Neural progenitor cell (in vitro differentiated cells): ENCODE data around the gene OLFM1. TPM values are rescaled to one million over a fixed set of nuclear protein-coding genes. Genes with fewer than 3 reads are reported as not detected.
A peak's percentile ranks its signal among the peaks of the same experiment; 100 is the strongest.

Experiments
- DNase-seq: peaks from one replicate; pipeline ENCODE4 v3.0.0-alpha.2; 2016; ENCODE audit warnings: low spot score
- H2AFZ ChIP-seq: fragments of 200-600 bp; sonication (generic); replicated peaks from 2 replicates; pipeline ENCODE4 v1.6.1; 2016; ENCODE audit warnings: antibody characterized with exemption
- H3F3A ChIP-seq: fragments of 200-600 bp; sonication (generic); 2 replicates; pipeline ENCODE4 v1.6.1; 2016; ENCODE audit warnings: antibody characterized with exemption, low read depth
- H3K27ac ChIP-seq: fragments of 200-600 bp; sonication (generic); 2 replicates; pipeline ENCODE4 v1.5.1; 2016; ENCODE audit warnings: mild to moderate bottlenecking
- H3K27me3 ChIP-seq: fragments of 200-600 bp; sonication (generic); 2 replicates; pipeline ENCODE4 v1.6.1; 2016; ENCODE audit warnings: mild to moderate bottlenecking, moderate library complexity
- H3K36me3 ChIP-seq: fragments of 200-600 bp; sonication (generic); 2 replicates; pipeline ENCODE4 v1.5.1; 2016
- H3K4me1 ChIP-seq: fragments of 200-600 bp; sonication (generic); 2 replicates; pipeline ENCODE4 v1.6.1; 2016; ENCODE audit warnings: mixed run types
- H3K4me2 ChIP-seq: fragments of 200-600 bp; sonication (generic); 2 replicates; pipeline ENCODE4 v1.6.1; 2016
- H3K4me3 ChIP-seq: fragments of 200-600 bp; sonication (generic); 2 replicates; pipeline ENCODE4 v1.5.1; 2016
- H3K79me2 ChIP-seq: fragments of 200-600 bp; sonication (generic); 2 replicates; pipeline ENCODE4 v1.6.1; 2016; ENCODE audit warnings: low read depth
- H3K9ac ChIP-seq: fragments of 200-600 bp; sonication (generic); 2 replicates; pipeline ENCODE4 v1.6.1; 2016
- H3K9me3 ChIP-seq: fragments of 200-600 bp; sonication (generic); 2 replicates; pipeline ENCODE4 v1.5.1; 2016; ENCODE audit warnings: low read depth
- H4K20me1 ChIP-seq: fragments of 200-600 bp; sonication (generic); 2 replicates; pipeline ENCODE4 v1.6.1; 2016; ENCODE audit warnings: low read depth
- H3K27ac Mint-ChIP-seq: 3 replicates; pipeline ENCODE4 v1.8.0; 2021; ENCODE audit warnings: mixed read lengths
- H3K27me3 Mint-ChIP-seq: 2 replicates; pipeline ENCODE4 v1.8.0; 2022; ENCODE audit warnings: low read depth, mild to moderate bottlenecking, inconsistent platforms, moderate library complexity, mixed read lengths; ENCODE audit not compliant: insufficient read depth
- H3K36me3 Mint-ChIP-seq: 3 replicates; pipeline ENCODE4 v1.8.0; 2021; ENCODE audit warnings: mixed read lengths
- H3K4me1 Mint-ChIP-seq: 3 replicates; pipeline ENCODE4 v1.8.0; 2021; ENCODE audit warnings: mixed read lengths
- H3K4me3 Mint-ChIP-seq: 3 replicates; pipeline ENCODE4 v1.8.0; 2021; ENCODE audit warnings: mild to moderate bottlenecking, moderate library complexity, mixed read lengths
- H3K9me3 Mint-ChIP-seq: 3 replicates; pipeline ENCODE4 v1.8.0; 2020; ENCODE audit warnings: mixed read lengths
- CTCF ChIP-seq: fragments of 200-600 bp; sonication (generic); IDR thresholded peaks from 2 replicates; pipeline ENCODE4 v1.5.1; 2017; ENCODE audit warnings: antibody characterized with exemption, mild to moderate bottlenecking
- EZH2 ChIP-seq: fragments of 200-600 bp; sonication (generic); IDR thresholded peaks from 2 replicates; pipeline ENCODE4 v1.6.1; 2017; ENCODE audit warnings: antibody characterized with exemption, mild to moderate bottlenecking, moderate library complexity
- EZH2phosphoT487 ChIP-seq: fragments of 200-600 bp; sonication (generic); IDR thresholded peaks from 2 replicates; pipeline ENCODE4 v1.6.1; 2017; ENCODE audit warnings: antibody characterized with exemption
- total RNA-seq: library from RNA; depleted of rRNA; stranded (reverse); fragments of >200 nt; gene quantifications from 2 replicates; pipeline ENCODE4 v1.2.3, GENCODE V29; 2015; ENCODE audit warnings: low replicate concordance

Gene OLFM1
- total RNA-seq, result 4.0 and 6.6 TPM in 2 replicates

GRCh38 chr9:135087489-135087792 lies at the start of gene OLFM1:
OLFM1 (plus strand) TSS chr9:135087668; CDS start chr9:135087990, 322 bp downstream.
- H3K9me3 ChIP-seq, result no peaks in the 10 kb centered on the region
- TF ChIP-seq CTCF, result peak; percentile 83
- TF ChIP-seq EZH2, result no peak
- TF ChIP-seq EZH2phosphoT487, result no peak
- no peaks in the 10 kb centered on the region for H3K79me2 ChIP-seq
- no peak within 1 kb of the TSS for H3K9ac ChIP-seq
- H3K27me3 ChIP-seq, result peaks cover 64% of the 10 kb centered on the region
- peaks cover 5% of the 10 kb centered on the region for H3F3A ChIP-seq
- peaks cover 5% of the 10 kb centered on the region for H3K4me1 ChIP-seq
- Mint-ChIP-seq H3K27me3 (peaks cover 37% of the 10 kb centered on the region), H3K36me3 (peaks cover 5% of the 10 kb centered on the region), H3K4me1 (peaks cover 13% of the 10 kb centered on the region), H3K27ac (no peak within 1 kb of the TSS), H3K9me3 (no peaks in the 10 kb centered on the region), H3K4me3 (peak within 1 kb of the TSS; percentile 77)
- peak within 1 kb of the TSS; percentile 48 for H3K4me3 ChIP-seq
- no peak within 1 kb of the TSS for H3K27ac ChIP-seq
- no peaks in the 10 kb centered on the region for H3K36me3 ChIP-seq
- H2AFZ ChIP-seq, result no peak within 1 kb of the TSS
- H4K20me1 ChIP-seq, result peaks cover 63% of the 10 kb centered on the region
- peak within 1 kb of the TSS; percentile 88 for H3K4me2 ChIP-seq
- DNase-seq, result peak; percentile 92

- no peak overlapping the region for H3K27ac Mint-ChIP-seq
- no peaks in the 10 kb centered on the region for H3K9me3 Mint-ChIP-seq
- Histone ChIP-seq H3K27ac (no peak overlapping the region), H2AFZ (peak overlapping the region; percentile 34), H4K20me1 (no peaks in the 10 kb centered on the region), H3K27me3 (no peaks in the 10 kb centered on the region), H3K9ac (no peak overlapping the region), H3K4me3 (no peak overlapping the region), H3K4me2 (no peak overlapping the region), H3K36me3 (no peaks in the 10 kb centered on the region), H3K4me1 (no peaks in the 10 kb centered on the region), H3F3A (no peaks in the 10 kb centered on the region), H3K79me2 (no peaks in the 10 kb centered on the region), H3K9me3 (no peaks in the 10 kb centered on the region)
- peaks cover 15% of the 10 kb centered on the region for H3K27me3 Mint-ChIP-seq
- H3K4me3 Mint-ChIP-seq, result no peak overlapping the region
- no peak for TF ChIP-seq CTCF
- no peak for TF ChIP-seq EZH2
- no peak for TF ChIP-seq EZH2phosphoT487
- H3K36me3 Mint-ChIP-seq, result no peaks in the 10 kb centered on the region
- H3K4me1 Mint-ChIP-seq, result no peaks in the 10 kb centered on the region
- no peak for DNase-seq
Observed at GRCh38 chr9:135038331-135038730, 49.1 kb upstream of the OLFM1 start.

DNA sequence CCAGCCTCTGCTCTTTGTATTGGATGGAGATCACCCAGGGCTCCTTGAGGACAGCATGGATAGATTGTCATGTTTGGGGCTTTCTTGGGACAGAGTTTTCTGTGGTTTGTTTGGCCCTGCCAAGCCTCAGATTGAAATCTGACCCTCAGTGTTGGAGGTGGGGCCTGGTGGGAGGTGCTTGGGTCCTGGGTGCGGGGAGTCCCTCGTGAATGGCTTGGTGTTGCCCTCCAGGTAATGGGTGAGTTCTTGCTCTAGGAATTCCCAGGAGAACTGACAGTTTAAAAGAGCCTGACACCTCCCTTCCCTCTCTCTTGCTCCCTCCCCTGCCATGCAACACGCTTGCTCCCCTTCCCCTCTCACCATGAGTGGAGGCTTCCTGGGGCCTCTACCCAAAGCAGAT lies 48.6 kb upstream of the OLFM1 start:
- Mint-ChIP-seq H3K36me3 (no peaks in the 10 kb centered on the region), H3K27me3 (peaks cover 15% of the 10 kb centered on the region)
- DNase-seq, result no peak

More for the DNA sequence above, 48.6 kb upstream of the OLFM1 start:
- H3K9ac ChIP-seq, result no peak overlapping the region
- H3K27ac ChIP-seq, result no peak overlapping the region
- H3K4me2 ChIP-seq, result no peak overlapping the region
- no peaks in the 10 kb centered on the region for H3K4me1 ChIP-seq
- no peaks in the 10 kb centered on the region for H4K20me1 ChIP-seq
- no peaks in the 10 kb centered on the region for H3K27me3 ChIP-seq
- no peaks in the 10 kb centered on the region for H3K79me2 ChIP-seq
- H3K36me3 ChIP-seq, result no peaks in the 10 kb centered on the region
- TF ChIP-seq EZH2, result no peak
- no peak for TF ChIP-seq EZH2phosphoT487
- TF ChIP-seq CTCF, result no peak
- Mint-ChIP-seq H3K9me3 (no peaks in the 10 kb centered on the region), H3K4me1 (no peaks in the 10 kb centered on the region), H3K27ac (no peak overlapping the region), H3K4me3 (no peak overlapping the region)
- peak overlapping the region; percentile 34 for H2AFZ ChIP-seq
- H3K9me3 ChIP-seq, result no peaks in the 10 kb centered on the region
- H3K4me3 ChIP-seq, result no peak overlapping the region
- H3F3A ChIP-seq, result no peaks in the 10 kb centered on the region
